GM03348 (cell line): Measurements from ENCODE around the gene SSR4.
"Not testable (repeated sequence)": the region's sequence is repeated elsewhere in the genome, so short reads cannot be mapped to it uniquely, and the experiment has no call there.

Experiments used
- DNase-seq: peaks from one replicate; pipeline ENCODE4 v3.0.0; 2012; ENCODE audit warnings: low spot score

Gene SSR4

DNA sequence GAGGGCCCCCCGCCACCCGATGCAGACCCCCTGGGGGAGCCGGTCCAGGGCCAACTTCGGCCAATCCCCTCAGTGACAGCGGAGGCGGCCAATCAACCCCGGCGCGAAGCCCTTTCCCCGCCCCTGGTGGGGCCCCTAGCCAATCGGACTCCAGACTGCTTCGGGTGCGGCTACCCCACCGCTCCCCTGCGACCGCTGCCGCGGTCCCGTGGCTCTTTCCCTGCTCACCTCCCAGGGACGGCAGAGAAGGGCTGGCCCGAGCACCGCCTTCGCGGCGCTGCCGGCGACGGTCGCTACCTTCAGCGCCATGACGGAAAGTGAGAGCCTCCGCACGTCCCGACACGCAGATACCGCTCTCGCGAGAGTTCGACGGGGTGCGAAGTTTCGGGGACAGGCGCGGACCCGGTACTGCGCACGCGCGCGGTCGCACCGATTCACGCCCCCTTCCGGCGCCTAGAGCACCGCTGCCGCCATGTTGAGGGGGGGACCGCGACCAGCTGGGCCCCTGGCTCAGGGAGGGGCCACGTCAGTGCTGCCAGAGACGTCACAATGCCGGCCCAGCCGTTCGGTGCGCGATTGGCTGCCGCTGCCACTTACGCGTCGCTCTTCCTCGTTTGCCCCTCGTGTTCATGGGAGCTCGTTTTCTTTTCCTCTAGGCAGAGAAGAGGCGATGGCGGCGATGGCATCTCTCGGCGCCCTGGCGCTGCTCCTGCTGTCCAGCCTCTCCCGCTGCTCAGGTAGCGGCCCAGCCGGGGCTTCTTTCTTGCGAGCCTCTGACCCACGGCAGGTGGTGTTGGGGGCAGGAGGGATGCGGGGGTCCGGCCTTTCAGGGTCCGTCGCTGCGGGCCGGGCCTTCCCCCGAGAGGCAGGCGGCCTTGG is at the start of gene SSR4, which contains the start of gene IDH3G:
Gene SSR4 (plus strand): TSS at position 651 of the 879 bp plus-strand sequence. CDS start 20 bp downstream, at position 671.
Gene IDH3G (minus strand): TSS at position 358 of the 879 bp plus-strand sequence. CDS start 49 bp downstream, at position 309.
- peak; percentile 98 for DNase-seq

DNA sequence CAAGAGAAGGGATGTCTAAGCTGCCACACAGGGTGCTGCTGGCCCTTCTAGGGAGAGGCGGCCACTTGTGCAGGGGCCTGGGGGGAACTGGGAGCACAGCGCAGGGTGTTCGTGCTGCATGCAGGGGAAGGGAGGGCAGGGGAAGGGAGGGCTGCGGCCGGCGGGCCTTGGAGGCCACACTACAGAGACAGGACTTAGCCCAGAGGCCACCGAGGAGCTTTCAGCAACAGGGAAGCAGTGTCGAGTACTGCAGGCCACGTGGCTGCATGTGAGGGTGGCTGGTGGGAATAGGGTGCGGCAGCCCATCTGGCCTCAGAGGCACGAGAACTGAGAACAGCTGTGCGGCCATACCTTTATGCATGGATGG is 49.4 kb upstream of the SSR4 start:
- DNase-seq, result not testable (repeated sequence)

DNA sequence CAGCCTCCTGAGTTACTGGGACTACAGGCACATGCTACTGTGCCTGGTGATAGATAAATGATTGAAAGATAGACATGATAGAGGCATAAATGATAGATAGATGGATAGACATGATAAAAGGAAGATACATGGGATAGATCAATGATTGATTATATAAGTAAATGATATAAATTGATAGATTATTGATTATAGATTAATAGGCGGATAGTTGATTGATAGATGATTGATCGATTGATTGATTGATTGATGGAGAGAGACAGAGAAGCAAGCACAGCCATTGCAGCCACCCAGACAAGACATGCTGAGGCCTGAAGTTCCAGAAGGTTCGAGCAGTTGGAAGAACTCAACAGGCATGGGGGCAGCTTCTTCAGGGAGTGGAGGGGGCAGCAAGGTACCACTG is 48.1 kb upstream of the SSR4 start:
- no peak for DNase-seq

DNA sequence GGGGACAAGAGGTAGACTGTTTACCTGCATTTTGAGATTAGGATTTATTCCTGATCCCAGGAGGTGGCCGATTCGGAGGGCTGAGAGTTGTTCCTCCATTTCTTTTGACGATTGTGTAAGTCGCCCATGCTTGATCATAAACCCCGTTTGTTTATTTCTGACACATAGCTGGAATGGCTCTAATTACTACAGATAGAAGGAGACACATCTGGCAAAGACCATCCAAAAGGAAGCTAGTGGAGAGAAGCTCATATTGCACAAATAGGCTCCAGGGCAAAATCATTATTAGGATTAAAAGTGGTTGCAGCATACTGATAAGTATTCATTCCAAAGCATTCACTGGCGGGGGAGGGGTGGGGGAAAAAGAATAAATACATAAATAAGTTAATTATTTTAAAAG is 47.5 kb upstream of the SSR4 start:
- DNase-seq, result not testable (repeated sequence)

DNA sequence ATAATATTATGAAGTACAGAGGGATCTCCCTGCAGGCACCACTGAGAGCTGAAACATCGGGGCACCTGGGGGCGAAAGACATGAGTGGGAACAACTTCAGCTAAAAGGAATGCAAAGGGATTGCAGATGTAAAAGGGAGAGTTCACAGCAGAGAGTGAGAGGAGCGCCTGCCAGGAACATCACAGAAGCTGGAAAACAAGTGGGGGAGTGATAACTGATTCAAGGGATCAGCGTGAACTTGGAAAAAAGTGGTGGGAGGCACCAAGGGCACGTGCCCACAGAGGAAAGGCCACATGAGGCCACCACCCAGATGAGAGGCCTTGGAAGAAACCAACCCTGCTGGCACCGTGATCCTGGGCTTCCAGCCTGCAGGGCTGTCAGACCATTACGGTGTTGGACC is 45.5 kb upstream of the SSR4 start:
- not testable (repeated sequence) for DNase-seq

DNA sequence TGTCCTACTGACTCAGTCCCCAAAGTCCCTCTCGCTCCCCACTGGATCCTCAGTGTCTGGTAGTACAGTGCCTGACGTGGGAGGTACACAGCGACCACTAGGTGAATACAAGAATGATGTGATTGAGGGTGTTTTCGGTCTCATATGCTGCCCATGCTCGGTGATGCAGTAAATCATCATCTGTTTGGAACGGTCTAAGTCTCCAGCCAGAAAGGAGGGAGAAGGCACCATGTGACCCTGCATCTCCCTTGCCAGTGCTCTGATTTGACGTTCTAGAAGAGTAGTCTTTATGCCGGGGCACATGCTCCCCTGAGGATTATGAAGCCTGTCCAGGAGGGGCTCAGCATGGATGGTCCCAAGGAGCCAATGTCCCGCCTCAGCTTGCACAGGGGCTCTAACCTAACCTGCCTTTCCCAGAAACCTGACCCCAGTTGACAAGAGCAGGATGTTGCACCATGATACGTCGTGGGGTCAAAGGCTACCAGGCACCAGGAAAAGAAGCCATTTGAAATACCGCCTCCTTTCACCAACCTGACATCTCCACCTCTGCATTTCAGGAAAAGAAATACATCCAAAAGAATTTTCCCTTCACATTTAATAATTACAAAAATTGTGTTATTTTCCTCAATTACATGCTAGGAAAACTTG is 44.2 kb upstream of the SSR4 start:
- no peak for DNase-seq

DNA sequence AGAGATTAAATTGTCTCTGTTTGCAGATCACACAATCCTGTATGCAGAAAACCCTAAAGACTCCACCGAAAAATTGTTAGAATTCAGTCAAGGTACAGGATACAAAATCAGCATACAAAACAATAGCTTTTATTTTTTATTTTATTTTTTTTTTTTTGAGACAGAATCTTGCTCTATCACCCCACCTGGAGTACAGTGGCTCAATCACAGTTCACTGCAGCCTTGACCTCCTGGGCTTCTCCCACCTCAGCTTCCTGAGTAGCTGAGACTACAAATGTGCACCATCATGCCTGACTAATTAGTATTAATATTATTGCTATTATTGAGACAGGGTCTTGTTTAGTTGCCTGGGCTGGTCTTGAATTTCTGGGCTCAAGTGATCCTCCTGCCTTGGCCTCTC is 39.3 kb upstream of the SSR4 start:
- DNase-seq, result no peak

DNA sequence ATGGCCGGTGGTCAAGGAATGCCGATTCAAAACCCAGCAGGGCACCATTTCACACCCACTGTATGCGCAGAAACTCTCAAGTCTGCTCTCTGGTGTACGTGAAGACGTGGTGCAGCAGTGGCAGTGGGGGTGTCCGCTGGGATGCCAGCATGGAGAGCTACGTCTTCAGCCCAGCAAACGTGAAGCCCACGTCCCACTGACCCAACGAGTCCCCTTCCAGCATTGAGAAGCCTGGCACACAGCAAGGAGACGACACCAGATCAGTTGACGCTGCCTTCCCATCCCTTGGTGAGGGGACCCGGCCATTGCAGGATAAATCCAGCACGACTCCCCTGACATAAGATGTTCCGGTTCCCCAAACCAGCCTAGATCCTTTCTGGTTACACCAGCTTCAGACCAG is 32.6 kb upstream of the SSR4 start:
- no peak for DNase-seq

DNA sequence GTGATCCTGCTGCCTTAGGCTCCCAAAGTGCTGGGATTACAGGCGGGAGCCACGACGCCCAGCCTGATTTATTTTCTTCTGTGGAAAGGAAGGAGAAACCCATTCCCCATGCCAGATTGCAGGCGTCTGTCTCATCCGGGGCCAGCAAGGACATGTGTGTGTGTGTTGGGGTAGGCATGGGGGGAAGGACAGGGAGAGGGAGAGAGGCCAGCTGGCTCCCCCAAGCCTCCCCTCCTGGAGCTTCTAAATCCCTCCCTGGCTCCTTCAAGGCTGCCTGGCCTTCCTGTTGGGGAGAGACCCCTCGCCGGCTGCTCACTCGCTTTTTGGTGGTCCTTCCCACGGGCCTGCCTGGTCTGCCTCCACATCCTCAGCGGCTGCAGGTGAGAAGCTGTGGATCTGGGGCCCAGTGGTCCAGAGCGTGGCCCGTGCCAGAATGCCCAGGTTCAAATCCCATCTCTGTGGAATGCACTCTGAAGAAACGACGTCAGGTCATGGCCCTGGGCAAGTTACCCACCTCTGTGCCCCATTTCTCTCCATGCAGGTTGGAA is 31.8 kb upstream of the SSR4 start:
- DNase-seq, result no peak

DNA sequence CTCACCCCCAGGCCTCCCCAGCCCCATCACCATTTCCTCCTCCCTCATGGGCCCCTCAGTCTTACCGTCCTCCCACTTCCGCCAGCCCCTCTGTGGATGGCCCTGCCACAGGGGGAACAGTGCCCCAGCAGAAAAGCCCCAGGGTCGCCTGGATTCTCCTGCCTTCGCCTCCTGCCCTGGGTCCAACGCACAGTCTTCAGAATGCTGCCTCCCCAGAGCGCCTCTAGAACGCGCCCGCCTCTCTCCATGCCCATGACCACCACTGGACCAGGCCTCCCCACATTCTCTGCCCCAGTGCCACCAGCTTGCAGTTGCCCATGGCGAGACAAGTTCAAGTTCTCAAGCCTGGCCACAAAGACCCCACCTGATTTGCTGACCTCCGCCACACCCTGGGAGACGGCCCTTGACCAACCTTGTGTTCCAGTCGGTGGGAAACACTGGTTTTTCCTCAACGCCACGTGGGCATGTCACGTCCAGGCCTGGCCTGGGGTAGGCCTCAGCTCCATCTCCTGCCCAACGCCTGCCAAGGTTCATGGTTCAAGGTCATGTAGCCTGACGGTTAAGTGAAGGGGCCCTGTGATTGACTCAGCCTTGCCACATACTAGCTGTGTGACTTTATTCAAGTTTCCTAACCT is 31.1 kb upstream of the SSR4 start:
- DNase-seq, result no peak

DNA sequence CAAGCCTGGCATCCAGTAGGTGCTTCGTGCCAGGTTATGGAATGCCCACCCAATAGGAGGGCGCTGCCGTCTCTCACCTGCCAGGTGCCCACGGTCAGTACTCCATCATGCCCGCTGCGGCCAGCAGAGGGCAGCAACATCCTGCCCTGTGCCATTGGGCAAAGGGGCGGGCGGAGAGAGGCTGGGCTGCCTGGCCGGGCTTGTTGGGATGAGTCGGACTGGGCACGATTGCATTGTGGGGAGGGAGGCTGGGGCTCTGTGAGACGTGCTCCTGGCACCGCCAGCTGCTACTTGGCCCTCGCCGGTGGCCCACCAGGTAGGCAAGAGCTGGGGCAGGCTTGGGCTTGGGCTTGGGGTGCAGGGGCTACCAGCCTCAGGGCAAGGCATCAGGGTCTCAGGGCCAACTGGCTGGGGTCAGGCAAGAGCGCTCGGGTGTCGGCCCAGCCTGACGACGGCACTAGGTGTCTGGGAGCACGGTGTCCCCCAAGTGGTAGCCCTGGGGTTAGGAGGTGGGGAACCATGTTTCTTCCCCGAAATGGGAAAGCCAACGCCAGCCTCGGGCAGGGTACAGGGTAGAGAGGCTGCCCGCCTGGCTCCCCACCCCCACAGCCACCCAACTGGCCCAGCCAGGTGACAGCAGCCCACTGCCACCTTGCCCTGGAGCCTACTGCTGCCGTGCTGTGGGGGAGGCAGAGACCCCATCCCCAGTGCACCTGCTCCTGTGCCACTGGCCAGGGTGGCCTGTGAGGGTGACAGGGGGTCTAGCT is 30.3 kb upstream of the SSR4 start, which contains the start of gene PLXNB3:
Gene PLXNB3 (plus strand): TSS at position 261 of the 767 bp plus-strand sequence. CDS start 1,287 bp downstream, outside the sequence.
- DNase-seq, result peak; percentile 92

DNA sequence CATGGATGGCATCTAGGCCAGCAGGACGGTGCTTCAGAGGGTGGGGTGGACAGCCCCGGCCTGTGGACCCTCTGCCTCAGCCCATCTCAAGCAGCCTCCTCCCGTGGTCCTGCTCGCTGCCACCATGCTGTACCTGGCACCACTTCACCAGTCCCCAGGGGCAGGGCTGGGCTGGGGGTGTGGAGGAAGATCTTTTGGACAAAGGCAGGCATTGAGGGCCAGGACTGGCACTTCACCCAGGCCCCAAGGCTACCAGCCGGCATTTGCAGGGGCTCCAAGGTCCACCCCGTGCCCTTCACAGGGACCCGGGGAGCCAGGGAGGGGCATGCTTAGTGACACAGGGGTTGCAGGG is 29.7 kb upstream of the SSR4 start:
- DNase-seq, result no peak

DNA sequence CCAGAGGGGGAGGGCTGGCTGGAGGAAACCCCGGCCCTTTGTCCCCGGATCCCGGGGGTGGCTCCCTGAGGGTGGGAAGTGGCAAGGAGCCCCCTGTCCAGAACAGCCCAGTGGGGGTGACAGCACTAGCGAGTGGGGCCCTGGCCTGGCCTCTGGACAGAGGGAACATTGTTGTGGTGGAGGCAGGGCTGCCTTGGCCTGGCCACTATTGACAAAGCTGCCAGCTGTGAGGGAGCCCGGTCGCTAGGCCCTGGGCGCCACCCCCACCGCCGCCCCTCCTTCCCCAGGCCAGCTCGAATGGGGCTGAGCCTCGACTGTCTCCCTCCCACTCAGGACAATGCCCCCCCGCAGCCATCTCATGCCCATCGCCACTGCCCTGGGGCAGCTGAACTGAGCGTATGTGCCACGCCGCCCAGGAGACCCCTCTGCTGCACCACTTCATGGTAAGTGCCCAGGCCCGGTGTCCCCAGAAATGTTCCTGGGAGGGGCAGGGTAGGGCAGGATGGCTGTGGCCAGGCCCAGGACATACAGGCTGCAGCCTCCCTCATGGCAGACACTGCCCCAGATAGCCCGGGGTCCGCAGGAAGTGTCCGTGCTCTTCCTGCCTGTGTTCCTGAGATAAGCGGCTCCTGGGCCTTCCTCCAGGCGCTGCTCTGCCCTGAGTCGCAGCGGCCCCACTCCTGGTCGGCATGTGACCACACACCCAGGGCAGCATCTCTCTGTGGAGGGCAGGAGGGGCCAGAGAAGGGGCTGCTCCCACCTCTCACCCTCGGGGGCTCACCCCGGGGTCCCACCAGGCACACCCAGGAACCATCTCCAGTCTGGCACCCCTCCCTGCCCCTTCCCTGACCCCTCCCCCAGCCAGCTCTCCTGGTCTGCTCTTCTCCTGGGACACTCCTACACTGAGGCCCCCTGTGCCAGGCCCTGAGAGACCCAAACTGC is 29.1 kb upstream of the SSR4 start:
- DNase-seq, result no peak

DNA sequence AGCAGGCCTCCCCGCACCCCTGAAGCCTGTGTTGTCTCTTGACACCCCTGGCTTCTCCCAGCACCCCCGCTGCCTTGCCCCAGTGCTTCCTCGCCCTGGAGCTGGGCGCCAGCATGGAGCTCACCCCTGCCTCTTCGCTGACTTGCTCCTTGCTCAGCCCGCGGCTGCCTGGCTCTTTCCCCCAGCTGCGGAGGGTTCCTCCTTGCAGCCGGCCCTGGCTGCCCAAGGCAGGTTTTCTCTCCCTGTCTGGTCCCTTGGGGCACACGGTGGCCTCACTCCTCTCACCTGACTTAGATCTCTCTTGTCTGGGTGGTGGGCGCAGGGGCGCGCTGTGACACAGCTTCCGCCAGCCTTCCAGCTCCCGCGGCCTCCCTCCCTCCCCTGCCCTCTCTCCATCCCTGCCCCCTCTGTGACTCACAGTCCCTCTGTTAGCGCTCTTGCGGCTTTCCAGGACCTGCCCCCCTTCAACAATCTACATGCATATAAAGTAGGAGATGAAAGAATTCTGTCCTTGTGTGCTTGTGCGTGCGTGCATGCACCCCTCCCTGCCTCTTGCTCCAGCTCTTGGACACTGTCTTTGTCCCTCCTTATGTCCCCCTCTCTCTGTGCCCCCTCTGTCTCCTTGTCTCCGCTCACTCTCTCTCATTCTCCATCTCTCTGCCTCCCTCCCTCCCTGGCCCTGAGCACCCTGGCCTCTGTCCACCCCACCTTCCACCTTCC is 28.2 kb upstream of the SSR4 start:
- peak; percentile 83 for DNase-seq

DNA sequence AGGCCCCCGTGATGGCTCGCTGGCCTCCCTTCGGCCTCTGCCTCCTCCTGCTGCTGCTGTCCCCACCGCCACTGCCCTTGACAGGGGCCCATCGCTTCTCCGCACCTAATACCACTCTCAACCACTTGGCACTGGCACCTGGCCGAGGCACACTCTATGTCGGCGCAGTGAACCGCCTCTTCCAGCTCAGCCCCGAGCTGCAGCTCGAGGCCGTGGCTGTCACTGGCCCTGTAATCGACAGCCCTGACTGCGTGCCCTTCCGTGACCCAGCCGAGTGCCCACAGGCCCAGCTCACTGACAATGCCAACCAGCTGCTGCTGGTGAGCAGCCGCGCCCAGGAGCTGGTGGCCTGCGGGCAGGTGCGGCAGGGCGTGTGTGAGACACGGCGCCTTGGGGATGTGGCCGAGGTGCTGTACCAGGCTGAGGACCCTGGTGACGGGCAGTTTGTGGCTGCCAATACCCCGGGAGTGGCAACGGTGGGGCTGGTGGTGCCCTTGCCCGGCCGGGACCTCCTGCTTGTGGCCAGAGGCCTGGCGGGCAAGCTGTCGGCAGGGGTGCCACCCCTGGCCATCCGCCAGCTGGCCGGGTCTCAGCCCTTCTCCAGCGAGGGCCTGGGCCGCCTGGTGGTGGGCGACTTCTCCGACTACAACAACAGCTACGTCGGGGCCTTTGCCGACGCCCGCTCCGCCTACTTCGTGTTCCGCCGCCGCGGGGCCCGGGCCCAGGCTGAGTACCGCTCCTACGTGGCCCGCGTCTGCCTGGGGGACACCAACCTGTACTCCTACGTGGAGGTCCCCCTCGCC is 27.4 kb upstream of the SSR4 start:
- DNase-seq, result no peak

DNA sequence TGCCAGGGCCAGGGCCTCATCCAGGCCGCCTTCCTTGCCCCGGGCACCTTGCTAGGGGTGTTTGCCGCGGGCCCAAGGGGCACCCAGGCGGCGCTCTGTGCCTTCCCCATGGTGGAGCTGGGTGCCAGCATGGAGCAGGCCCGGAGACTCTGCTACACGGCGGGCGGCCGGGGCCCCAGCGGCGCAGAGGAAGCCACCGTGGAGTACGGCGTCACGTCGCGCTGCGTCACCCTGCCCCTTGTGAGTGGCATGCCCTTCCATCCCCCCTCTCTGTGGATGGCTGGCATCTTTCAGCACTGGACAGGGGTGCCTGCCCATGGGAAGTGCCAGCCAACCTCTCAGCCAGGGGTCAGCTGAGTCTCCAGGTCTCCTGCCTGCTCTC is 26.8 kb upstream of the SSR4 start:
- no peak for DNase-seq

DNA sequence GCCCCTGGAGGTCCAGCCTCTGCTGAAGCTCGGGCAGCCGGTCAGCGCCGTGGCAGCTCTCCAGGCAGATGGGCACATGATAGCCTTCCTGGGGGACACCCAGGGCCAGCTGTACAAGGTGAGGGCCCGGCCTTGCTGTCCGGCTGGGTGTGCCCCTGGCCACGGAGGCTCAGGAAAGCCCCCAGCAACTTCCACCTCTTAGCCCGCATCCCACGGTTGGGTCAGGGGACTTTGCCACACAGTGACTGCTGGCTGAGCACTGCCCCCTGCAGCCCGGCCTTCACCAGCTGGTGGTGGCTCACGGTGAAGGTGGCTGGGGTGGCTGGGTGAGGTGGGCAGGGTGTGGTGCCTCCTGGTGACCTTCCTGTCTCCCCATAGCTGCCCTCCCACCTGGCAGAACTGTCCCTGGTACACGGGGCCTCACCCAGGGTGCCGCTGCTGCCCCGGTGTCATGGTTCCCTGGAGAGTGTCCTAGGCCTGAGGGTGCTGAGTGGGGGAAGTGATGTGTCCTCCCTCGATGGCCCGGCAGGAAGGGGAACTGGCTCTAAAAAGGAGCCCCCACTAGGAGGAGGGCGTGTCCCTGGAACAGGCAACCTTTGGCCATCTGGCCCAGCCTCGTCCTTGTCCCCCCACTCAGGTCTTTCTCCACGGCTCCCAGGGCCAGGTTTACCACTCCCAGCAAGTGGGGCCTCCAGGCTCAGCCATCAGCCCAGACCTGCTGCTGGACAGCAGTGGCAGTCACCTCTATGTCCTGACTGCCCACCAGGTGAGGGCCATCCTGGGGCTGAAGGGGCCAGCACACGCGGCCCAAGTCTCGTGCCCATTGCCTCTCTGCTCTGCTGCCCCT is 25.9 kb upstream of the SSR4 start:
- no peak for DNase-seq

DNA sequence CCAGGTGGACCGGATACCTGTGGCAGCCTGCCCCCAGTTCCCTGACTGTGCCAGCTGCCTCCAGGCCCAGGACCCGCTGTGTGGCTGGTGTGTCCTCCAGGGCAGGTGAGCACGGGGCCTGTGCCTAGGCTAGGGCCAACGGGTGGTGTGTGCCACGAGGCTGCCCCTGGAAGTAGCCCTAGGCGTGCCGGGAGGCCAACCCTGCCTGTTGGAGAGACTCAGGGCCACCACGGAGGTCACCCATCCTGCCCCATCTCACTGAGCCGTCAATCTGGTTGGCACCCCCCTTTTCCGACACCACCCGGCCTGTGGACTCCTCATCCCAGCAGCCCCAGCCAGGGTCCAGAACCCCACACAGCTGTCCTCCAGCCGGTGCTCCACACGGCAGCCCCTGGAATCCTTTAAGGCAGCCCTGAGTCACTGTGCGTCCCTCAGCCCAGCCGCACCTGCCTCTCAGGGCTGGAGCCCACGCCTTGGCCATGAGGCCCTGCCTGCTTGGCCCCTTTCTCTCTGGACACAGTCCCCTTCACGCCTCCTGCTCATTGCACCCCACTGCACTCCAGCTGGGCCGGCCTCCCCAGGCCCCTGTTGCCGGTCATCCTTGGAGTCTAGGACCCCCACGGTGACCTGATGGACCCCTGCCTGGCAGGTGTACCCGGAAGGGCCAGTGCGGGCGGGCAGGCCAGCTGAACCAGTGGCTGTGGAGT is 25.2 kb upstream of the SSR4 start:
- no peak for DNase-seq
